NOMO-1 treated with dmso at 0.1 percent for 144 hours (cell line): Measurements from ENCODE around the gene KRT31.
"Not testable (repeated sequence)": the region's sequence is repeated elsewhere in the genome, so short reads cannot be mapped to it uniquely, and the experiment has no call there.

Experiments
- DNase-seq: peaks from one replicate; lab custom pipeline; 2025; ENCODE audit not compliant: unreplicated experiment; lab: John Stamatoyannopoulos, UW

The KRT31 gene

GRCh38 chr17:41396996-41397660 is at the start of gene KRT31:
TSS of gene KRT31 (minus strand) at chr17:41397608. CDS start at chr17:41397539, 69 bp downstream.
- peak; percentile 52 for DNase-seq

- no peak for DNase-seq
These were observed 49.4 kb upstream of the KRT31 start for GRCh38 chr17:41446806-41447205.

GRCh38 chr17:41444640-41445039 is 47.2 kb upstream of the KRT31 start:
- DNase-seq = no peak

DNA sequence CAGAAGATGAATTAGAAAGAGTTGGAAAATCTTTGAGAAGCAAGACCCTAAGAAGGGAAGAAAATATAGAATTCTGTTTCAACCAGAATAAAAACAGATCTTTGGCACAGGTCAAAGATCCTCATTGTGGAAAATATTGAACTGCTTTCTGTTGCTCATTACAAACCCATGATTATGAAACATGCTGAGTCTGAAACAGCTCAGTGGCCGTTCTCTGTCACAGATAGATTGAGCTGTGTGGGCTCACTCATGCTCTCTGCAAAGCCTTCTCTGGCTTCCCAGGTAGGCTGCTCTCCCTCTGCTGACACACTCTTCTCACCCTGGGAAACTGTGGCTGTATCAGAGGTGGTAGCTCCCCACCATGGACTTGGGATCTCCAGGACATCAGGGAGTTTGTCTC is 46.8 kb upstream of the KRT31 start:
- DNase-seq = no peak

- DNase-seq = no peak
These were observed 45.3 kb upstream of the KRT31 start for GRCh38 chr17:41442739-41443138.

- no peak for DNase-seq
These were observed 43.2 kb upstream of the KRT31 start, which contains the start of gene KRT38 for GRCh38 chr17:41440531-41441033. TSS of gene KRT38 (minus strand) at chr17:41440983. CDS start at chr17:41440921, 62 bp downstream.

- DNase-seq = no peak
These were observed 42.0 kb upstream of the KRT31 start for GRCh38 chr17:41439375-41439774.

DNA sequence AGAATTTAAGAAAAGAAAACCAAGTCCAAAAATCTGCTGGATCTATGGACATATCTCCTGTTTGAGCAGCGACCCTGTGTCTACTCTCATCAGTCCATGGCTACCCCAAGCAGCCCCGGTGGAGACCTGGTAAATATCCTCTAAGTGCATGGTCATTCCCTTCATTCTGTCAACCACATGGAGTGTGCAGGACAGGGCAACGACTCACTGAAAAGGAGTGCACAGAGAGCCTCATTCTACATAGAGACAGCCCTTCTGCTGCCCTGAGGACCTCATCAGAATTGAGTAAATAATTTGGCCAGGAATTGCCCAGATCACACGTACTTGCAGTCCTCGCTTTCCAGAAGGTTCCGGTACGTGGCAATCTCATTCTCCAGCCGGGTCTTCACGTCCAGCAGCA is 40.4 kb upstream of the KRT31 start:
- DNase-seq = no peak

- DNase-seq = no peak
These were observed 39.8 kb upstream of the KRT31 start for GRCh38 chr17:41437254-41437653.

DNA sequence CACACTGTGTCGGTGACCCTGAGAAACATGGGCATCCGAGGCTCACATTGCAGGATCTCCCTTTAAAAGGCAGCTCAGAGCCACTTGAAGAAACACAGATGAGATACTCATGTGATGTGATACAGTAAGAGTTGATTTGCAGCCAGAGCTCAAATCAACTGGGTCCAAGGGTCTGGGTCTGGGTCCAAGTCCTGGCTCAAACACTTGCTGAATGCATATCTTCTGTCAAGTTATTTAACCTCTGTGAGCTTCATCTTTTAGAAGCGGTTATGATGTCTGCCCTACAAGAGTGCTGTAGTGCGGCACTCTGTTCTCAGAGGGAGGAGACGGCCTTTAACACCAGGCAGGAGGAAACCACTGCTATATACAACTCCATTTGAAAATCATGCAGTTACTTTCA is 37.0 kb upstream of the KRT31 start:
- DNase-seq = no peak

- no peak for DNase-seq
These were observed 36.6 kb upstream of the KRT31 start for GRCh38 chr17:41434005-41434404.

GRCh38 chr17:41433586-41433985 is 36.2 kb upstream of the KRT31 start:
- DNase-seq = no peak

DNA sequence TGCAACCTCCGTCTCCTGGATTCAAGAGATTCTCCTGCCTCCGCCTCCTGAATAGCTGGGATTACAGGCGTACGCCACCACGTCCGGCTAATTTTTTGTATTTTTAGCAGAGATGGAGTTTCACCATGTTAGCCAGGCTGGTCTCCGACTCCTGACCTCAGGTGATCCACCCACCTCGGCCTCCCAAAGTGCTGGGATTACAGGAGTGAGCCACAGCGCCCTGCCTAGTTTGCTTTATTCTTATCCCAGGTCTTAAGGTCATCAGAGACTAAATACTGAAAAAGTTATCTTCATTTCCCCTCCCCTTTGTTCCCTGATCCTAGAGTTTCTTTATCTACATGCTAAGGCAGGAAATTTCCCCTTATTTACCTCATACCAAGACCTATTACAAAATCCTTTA is 33.0 kb upstream of the KRT31 start:
- not testable (repeated sequence) for DNase-seq

GRCh38 chr17:41429667-41430066 is 32.3 kb upstream of the KRT31 start:
- DNase-seq = no peak

- no peak for DNase-seq
These were observed 31.3 kb upstream of the KRT31 start for GRCh38 chr17:41428591-41429291.

GRCh38 chr17:41424111-41424635 is 26.8 kb upstream of the KRT31 start, which contains the start of gene KRT37:
TSS of gene KRT37 (minus strand) at chr17:41424585. CDS start at chr17:41424523, 62 bp downstream.
- DNase-seq = no peak

GRCh38 chr17:41422586-41422985 is 25.2 kb upstream of the KRT31 start:
- DNase-seq = not testable (repeated sequence)

DNA sequence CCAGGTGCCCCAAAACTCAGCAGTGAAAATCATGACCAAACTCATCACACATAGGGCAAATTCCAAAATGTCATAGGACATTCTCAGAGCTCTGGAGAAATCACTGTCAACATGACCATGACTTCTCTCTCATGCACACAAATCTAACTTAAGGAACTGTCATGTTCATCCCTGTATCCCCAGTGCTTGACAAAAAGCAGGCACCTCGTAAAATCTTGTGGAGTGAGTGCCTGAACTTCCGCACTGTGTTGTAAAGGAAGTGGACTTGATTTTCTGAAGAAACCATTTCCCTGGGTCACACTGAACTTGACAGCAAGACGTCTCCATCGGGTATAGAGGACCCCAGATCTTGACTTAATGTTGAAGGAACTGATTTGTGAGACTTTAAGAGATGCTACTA is 24.2 kb upstream of the KRT31 start:
- DNase-seq = no peak

- DNase-seq = no peak
These were observed 23.7 kb upstream of the KRT31 start for GRCh38 chr17:41421116-41421515.

DNA sequence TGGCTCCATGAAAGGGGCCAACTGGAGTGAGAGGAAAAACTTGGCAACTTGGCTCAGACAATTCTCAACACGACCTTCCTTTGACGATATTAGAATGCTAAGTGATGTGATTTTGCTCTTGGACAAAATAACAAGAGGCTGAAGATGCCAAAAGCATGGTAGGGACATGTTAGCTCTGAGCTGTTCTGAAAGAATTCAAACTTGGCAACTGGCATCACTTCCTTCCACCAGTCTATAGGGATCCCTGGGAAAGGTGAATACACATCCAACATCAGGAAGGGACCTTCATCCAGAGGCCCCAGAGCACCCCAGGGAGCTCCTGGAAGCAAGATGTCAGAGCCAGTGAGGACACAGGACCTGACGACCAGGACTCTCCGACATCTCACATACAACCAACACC is 22.7 kb upstream of the KRT31 start:
- DNase-seq = no peak

- no peak for DNase-seq
These were observed 22.3 kb upstream of the KRT31 start for GRCh38 chr17:41419716-41420115.
